Measurements from ENCODE around the gene IL18RAP.

Gene IL18RAP

DNA sequence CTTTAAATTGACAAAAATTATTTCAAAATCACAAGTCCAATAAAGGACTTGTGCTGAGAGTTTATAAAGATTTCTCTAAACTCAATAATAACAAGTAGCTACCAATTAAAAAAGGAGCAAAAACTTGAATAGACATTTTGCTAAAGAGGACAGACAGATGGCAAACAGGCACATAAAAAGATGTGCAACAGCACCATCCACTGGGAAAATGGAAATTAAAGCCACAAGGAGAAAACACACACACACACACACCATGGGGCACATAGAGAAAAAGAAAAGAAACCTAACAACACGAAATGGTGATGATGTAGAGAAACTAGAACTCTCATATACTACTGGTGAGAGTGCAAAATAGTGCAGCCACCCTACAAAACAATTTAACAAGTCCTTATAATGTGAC is 37.5 kb downstream of the IL18RAP start:
- peak in 1 of 2 experiments; percentile 4 for DNase-seq

DNA sequence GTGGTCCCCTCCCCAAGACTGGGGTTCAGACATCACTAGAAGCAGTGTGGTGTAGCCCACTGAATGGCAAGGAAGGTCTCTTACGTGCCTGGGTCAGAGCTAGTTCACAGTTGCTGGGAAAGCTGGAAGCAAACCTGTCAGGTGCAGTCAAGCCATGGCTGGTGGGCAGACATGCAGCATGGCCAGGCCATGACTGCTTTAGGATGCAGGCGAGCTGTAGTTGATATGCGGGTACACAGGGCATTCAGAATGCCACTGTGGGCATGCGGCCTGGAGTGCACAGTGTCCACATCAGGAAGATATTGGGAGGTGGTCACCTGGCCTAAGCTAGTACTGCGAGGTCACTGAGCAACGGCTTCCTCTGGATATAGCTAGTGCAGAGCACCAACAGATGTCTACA is 38.2 kb downstream of the IL18RAP start:
- DNase-seq = no peak

DNA sequence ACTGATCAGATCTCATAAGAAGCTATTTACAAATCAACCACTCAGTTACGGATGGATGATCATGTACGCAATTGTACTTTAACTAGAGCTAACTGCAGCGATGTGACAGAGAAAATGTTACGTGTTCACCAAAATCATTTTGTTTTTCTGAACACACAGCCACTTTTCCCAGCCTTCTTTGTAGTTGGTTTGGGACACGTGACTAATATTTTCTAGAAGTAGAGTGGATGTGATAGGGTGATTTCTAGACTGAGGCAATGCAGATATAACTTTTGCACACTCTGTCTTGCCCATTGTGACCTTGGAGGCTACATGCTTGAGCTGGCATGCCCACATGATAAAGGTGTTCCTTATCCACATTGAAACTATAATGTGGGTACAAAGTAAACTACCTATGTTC is 40.2 kb downstream of the IL18RAP start:
- DNase-seq = no peak

DNA sequence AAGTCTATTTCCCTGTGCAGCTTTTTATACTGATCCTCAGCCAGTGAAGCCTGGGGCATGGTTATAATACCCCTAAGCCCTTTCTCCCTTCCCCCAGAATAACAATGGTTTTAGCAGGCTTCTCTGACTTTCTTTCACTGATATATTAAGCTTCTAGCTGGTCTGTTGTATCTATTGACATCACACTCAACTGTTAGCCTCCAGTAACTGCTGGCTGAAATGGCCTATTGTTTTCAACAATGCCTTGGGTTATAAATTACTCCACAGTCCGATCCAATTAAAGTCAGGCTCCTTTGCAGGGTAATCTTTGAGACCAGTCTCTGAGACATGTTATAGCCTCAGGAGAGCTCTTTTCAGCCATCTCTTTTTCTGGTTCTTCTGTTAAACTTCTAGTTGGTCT is 47.2 kb downstream of the IL18RAP start:
- no peak for DNase-seq

DNA sequence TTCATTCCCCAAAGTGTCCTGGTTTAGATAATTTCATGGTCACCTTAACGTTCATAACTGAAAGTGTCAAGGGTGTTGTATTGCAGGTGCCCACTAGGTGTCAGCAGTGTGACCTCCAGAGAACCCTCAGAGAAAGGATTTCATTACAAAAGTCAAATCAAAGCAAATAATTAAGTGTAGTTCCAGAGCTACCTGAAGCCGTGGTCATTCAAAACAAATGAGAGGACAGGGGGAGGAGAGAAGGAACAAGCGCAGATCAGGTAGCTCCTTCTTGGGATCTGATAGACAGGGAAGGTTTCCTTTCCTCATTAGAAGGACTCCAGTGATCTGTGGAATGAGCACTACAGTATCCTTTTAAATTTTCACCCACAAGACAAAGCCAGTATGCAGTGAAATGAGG is 50.1 kb downstream of the IL18RAP start, which contains the start of gene SLC9A4:
TSS of gene SLC9A4 (plus strand) at position 207 of the 400 bp plus-strand sequence. CDS start 534 bp downstream, outside the sequence.
- peak; percentile 19 to 55 for DNase-seq

DNA sequence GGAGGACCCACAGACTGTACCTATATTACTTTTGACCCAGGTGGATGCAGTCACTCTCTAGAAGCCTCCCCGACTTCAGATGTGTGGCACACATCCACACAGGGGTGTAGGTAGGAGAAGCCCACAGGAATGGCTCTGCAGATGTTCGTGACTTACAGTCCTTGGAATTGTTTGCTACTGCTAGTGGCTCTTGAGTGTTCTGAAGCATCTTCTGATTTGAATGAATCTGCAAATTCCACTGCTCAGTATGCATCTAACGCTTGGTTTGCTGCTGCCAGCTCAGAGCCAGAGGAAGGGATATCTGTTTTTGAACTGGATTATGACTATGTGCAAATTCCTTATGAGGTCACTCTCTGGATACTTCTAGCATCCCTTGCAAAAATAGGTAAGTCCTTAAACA is 50.7 kb downstream of the IL18RAP start:
- no peak for DNase-seq

DNA sequence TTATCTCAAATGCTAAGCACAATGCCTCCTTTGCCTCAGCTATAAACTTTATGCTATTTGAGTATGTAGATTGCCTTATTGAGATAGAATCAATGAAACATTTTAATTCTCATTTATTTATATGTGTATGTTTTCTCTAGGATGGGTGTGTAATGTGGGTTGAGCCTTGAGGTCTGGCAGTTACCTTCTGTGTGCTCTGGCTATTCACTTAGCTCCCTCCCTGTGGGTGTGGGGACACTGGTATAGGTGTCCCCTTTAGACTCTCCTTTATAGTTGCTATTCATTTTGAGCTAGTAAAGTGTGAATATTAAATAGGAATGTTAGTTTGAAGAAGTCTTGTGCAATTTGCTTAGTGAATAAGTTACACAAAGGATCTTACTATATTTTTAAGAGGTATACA is 51.8 kb downstream of the IL18RAP start:
- DNase-seq = no peak

DNA sequence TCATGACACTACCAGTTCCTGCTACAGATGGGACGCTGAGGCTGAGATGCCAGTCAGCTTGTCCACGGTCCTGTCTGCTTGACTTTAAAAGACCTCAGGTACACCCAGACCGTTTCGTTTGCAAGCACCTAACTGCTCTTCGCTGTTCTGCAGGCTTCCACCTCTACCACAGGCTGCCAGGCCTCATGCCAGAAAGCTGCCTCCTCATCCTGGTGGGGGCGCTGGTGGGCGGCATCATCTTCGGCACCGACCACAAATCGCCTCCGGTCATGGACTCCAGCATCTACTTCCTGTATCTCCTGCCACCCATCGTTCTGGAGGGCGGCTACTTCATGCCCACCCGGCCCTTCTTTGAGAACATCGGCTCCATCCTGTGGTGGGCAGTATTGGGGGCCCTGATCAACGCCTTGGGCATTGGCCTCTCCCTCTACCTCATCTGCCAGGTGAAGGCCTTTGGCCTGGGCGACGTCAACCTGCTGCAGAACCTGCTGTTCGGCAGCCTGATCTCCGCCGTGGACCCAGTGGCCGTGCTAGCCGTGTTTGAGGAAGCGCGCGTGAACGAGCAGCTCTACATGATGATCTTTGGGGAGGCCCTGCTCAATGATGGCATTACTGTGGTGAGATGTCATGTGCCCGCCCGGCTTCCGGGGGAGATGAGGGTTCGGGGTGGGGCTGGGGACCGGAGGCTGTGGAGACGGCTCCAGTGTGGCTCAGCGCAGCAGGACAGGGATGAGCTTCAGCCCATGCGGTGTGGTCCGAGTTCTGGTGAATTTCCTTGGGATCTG is 55.9 kb downstream of the IL18RAP start:
- no peak for DNase-seq

DNA sequence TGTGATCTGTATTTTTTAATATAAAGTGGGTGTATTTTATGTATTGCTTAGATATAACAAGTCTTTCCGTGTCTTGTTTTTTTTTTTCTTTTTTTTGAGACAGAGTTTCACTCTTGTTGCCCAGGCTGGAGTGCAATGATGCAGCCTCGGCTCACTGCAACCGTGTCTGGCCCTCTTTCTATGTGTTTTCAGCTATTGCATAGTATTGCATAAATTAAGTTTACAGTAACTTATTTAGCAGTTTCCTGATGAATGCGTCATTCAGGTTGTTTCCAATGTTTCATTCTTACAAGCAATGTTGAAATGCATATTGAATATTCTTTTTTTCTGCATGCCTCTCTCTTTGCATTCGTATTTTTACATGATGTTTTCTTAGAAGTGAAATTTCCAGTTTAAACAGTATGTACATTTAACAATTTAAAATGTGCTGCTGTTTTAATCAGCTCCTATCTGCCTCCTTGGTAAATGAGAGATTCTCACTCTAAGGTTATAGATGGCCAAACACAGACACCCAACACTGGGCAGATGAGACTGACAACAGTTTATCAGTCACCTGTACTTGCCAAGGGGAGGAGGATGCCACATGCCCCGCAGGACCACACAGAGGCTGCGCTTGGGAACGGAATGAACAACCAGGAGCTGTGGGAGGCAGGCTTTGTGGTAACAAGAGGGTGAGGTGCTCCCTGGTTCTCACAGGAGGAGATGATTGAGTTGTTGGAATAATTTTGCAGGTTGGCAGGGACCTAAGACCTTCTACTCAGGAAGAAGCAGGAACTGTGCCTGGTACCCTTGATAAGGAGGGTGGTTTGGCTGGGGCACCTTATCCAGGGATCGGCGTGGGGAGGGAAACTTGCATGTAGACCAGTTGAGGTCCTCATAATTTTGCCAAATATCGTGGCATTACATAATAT is 57.6 kb downstream of the IL18RAP start:
- DNase-seq = no peak

DNA sequence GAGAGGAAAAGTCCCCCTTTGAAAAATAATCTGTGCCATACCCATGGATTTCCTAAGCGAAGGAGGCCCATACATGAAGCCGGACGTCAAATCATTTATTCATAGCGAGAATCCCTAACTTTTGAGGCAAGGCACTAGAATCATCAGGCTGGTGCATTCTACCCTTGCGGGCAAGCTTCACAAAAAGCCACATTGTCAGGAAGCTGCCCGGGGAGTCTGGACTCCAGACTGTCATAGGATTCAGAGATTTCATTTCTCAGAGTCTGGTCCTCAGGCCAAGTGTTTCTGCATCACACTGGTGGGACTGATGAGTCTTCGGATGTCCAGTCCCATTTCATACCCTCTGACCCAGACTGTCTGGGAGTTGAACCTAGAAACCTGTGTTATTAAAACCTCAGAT is 59.0 kb downstream of the IL18RAP start:
- DNase-seq = no peak

DNA sequence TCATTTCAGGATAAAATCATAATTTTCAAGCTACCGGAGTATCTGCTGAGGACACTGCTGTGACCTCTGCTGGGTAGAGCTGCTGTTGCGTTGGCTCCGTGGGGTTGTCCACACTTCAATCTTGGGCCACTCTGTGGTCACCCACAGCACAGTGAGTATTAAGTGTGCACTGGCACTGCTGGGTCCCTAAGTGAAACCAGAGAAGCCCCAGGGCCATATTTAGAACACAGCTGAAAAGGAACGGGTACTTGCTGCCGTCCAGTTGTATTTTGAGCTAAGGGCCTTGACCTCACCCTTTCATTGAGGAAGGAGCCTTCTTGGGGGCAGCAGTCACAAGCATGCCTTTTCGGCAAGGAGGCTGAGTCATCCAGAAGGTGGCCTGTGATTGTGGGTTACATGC is 60.1 kb downstream of the IL18RAP start:
- DNase-seq = no peak

DNA sequence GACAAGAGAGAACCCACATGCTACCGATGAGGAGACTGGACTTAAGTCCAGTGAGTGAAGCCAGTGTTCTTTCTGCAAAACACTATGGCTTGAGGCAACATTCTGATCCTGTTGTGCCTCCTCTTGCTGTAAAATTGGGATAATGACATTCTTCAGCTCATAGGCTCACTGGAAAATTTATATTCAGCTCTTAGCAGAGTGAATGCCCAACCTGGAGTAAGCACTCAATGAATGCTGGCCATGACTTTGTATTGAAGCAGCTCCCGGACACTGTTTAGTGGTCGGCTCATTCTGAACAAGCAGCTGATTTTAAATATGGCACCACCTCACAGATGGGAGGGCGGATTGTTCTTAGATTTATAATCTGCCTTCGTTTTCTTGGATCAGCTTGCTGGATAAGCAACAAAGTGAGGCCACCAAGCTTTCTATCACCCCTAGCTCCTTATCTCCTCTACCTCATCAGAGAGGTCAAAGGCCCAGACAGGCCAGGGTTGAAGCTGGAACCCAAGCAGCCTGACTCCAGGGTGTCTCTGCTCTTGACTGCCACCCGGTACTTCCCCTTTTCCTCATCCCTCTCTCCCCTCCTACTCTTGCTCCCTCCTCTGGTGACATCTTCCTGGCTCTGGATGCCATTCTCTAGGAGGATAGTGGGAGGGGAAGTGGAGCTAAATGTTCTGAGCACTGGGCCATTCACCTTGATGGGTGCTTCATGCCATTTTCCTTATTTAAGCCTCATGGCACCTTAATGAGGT is 61.5 kb downstream of the IL18RAP start:
- DNase-seq = no peak

DNA sequence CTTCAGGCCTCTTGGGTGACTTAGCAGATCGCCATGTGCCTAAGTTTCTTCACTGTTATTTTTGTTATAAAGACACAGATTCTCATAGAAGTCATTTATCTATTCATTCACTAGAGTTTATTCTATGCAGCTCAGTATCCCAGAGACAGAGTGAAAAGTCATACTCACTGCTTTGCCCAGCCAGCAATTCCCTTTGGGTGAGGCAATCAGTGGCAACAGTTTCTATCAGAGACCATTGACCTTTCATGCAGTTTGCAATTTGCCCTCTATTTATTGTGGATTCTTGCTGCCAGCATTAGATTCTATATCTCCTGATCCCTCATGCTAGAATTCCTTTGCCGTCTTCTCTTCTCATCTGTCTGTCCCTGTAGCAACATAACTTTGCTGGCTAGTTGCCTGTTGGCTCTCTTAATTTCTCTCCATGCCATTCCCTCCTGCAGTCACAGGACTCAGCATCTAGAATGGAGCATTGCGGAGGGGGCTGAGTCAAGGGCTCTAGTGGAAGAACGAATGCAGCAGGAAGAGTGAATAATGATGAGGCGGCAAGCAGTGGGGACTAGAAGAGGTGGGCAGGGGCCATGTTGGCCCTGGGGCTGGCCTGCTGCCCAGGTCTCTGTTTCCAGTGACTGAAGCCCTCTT is 62.3 kb downstream of the IL18RAP start:
- DNase-seq = no peak

DNA sequence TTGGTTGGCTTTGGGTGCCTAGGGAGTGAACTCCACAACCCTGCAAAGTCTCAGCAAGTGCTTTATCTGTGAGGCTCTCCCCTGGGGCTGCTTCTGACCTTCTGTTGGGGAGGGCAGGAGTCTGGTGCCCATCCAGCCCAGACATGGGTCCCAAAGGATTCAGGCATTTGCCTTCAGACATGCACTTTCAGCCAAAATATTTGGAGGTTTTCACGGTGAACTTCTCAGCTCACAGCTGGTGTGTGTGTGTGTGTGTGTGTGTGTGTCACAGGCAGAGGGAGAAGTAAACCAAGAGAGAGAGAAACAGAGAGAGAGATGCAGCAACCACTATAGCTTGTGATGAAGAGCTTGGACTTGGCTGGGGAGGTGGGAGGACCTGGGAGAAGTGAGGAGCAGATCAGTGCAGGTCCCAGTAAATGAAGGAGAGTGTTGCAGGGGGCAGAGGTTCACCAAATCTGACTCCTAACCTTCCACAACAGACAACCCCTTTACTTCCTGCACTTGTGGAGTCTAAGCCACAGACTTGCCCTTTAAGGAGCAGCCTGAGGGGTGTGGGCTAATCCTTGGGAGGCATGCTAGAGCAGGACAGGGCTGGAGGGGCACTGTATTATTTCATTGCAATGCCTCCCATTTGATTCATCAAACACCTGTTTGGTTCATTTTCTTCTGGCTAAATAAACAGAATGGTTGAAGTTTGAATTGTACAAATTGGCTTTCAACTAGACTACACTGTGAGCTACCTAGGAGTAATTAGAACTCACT is 64.2 kb downstream of the IL18RAP start:
- DNase-seq = no peak

DNA sequence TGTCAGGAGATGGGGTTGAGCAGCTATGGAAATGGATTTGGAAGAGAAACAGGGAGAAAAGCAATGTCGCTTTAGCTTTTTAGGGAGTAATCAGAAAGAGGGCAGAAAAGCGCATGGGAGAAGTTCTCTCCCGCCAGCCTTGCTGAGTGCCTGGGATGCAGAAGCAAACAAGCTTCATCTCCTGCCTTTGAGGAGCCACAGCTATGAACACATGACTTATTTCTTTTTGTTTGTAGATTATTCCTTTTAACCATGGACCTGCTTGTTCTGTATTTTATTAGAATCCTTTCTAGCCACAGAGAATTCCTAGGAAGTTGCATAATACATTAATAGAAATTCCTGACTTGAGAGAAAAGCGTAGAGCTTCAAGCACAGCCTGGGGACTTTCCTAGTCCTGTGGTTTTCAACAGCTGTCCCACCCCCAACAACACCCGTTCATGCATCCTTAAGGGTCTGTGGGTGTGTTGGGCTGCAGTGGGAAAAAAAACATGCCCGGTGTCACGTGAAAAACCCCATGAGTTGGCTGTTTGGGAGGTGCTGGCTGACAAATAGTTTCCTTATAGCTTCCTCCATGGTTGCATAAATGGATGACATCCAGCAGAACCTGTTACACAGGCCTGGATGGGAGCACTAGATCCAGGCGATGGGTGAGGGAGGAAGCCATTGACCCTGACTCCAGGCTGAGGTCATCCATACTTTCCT is 65.0 kb downstream of the IL18RAP start:
- no peak for DNase-seq

DNA sequence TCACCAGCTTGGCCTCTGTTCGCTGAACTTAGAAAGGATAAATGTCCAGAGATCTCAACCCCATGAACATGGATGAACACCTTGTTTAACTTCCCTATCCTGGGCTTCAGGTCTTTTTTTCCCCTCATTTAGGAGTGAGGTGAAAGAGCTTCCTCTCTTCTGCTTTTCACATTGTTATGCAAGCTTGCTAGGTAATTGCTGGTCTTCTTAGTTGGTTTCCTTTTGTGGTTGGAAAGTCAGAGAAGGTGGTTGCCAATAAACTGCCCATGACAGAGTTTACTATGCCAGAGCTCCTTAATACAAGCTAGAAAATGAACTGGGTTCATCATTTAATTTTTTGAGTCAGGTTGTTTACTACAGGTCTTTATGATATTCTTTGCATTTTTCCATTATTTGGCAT is 66.7 kb downstream of the IL18RAP start:
- DNase-seq = no peak

DNA sequence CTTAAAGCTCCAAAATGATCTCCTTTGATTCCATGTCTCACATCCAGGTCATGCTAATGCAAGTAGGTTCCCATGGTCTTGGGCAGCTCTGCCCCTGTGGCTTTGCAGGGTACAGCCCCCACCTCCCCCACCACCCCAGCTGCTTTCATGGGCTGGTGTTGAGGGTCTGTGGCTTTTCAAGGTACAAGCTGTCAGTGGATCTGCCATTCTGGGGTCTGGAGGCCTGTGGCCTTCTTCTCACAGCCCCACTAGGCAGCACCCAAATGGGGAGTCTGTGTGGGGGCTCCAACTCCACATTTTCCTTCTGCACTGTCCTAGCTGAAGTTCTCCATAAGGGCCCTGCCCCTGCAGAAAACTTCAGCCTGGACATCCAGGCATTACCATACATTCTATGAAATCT is 69.0 kb downstream of the IL18RAP start:
- no peak for DNase-seq

DNA sequence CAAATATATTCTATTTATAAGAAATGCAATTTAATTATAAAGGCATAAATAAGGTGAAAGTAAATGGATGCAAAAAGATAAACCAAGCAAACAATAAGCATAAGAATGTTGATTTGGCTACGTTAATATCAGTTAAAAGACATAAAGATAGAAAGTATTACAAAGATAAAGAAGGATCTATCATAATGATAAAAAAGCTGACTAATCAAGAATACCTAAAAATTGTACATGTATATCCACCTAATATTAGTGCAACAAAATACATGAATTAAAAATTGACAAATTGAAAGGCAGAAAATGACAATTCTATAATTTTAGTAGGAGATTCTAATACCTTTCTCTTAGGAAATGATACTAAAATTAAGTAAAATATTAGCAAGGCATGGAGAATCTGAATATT is 71.6 kb downstream of the IL18RAP start:
- DNase-seq = no peak

DNA sequence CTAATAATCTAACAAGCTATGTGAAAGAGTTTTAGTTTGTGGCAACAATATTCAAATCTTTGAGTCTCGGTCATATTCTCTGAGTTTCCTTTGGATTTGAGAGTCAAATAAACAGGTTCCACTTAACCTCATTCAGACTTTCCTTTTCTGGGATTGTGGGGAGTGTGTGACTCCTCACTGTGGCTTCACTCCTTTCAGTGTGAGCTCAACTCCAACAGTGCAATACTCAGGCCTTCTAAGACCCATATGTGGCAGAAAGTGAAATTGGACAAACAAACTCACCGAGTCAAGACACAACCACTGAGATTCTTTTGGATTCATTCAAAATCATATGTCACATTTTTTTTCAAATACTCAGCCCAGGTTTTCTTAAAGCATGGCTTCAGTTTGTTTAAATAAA is 75.5 kb downstream of the IL18RAP start:
- no peak for DNase-seq

DNA sequence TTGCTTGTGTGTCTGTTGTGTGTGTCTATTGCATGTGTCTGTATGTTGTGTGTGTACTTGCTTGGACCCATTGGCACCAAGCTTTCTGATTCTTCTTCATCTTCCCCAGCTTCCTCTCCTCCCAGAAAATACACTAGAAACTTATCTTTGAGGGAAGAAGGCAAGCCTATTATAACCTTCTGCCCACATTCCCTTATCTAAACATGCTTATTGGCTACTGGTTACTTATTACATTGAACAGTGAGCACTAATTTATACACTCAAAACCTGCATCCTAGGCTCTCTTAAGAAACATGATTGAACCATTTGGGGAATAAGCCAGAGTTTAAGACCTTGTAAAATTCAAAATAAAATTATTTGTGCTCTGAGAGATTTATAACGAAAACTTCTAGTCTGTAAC is 76.6 kb downstream of the IL18RAP start:
- DNase-seq = no peak

Data from SW 1271 (cell line).